Endodermal cell (in vitro differentiated cells): ENCODE data around the gene PAIP2. TPM values are rescaled to one million over a fixed set of nuclear protein-coding genes. Genes with fewer than 3 reads are reported as not detected.
A peak's percentile ranks its signal among the peaks of the same experiment; 100 is the strongest.
"Not testable (repeated sequence)": the region's sequence is repeated elsewhere in the genome, so short reads cannot be mapped to it uniquely, and the experiment has no call there.

Experiments used
- DNase-seq: peaks from one replicate; pipeline ENCODE4 v3.0.0-alpha.2; 2017
- H3K27ac ChIP-seq: 2 replicates; pipeline ENCODE4 v1.5.1; 2013; ENCODE audit warnings: mild to moderate bottlenecking, low read depth, low read length, moderate library complexity
- H3K27me3 ChIP-seq: 2 replicates; pipeline ENCODE4 v1.6.1; 2013; ENCODE audit warnings: mild to moderate bottlenecking, low read length, moderate library complexity; ENCODE audit not compliant: insufficient read depth, control insufficient read depth, poor library complexity, severe bottlenecking
- H3K36me3 ChIP-seq: 2 replicates; pipeline ENCODE4 v1.7.0; 2013; ENCODE audit warnings: mild to moderate bottlenecking, low read length, moderate library complexity; ENCODE audit not compliant: control insufficient read depth, insufficient read depth
- H3K4me1 ChIP-seq: one replicate; pipeline ENCODE4 v1.7.0; 2013; ENCODE audit warnings: low read length; ENCODE audit not compliant: control insufficient read depth, insufficient read depth
- H3K4me3 ChIP-seq: 2 replicates; pipeline ENCODE4 v1.5.1; 2013; ENCODE audit warnings: mild to moderate bottlenecking, low read length, moderate library complexity
- H3K9ac ChIP-seq: 2 replicates; pipeline ENCODE4 v1.6.1; 2013; ENCODE audit warnings: mild to moderate bottlenecking, low read length, moderate library complexity; ENCODE audit not compliant: poor library complexity, severe bottlenecking; ENCODE audit errors: extremely low read depth
- H3K9me3 ChIP-seq: 2 replicates; pipeline ENCODE4 v1.6.1; 2013; ENCODE audit warnings: mild to moderate bottlenecking, low read length, moderate library complexity; ENCODE audit not compliant: control insufficient read depth
- H3K27ac Mint-ChIP-seq: 2 replicates; pipeline ENCODE4 v1.8.0; 2020; ENCODE audit warnings: mixed read lengths
- H3K27me3 Mint-ChIP-seq: 2 replicates; pipeline ENCODE4 v1.8.0; 2021; ENCODE audit warnings: mild to moderate bottlenecking, mixed read lengths; ENCODE audit not compliant: insufficient read depth
- H3K36me3 Mint-ChIP-seq: 2 replicates; pipeline ENCODE4 v1.8.0; 2020; ENCODE audit warnings: low read depth, mixed read lengths
- H3K4me1 Mint-ChIP-seq: 2 replicates; pipeline ENCODE4 v1.8.0; 2020; ENCODE audit warnings: mixed read lengths
- H3K4me3 Mint-ChIP-seq: 2 replicates; pipeline ENCODE4 v1.8.0; 2020; ENCODE audit warnings: mild to moderate bottlenecking, moderate library complexity, mixed read lengths
- H3K9me3 Mint-ChIP-seq: 2 replicates; pipeline ENCODE4 v1.8.0; 2020; ENCODE audit warnings: mild to moderate bottlenecking, mixed read lengths
- CTCF ChIP-seq: fragments of 200-600 bp; sonication (generic); conservative IDR thresholded peaks from 2 replicates; pipeline ENCODE4 v1.5.0; 2021; ENCODE audit warnings: antibody characterized with exemption, mild to moderate bottlenecking
- WGBS, 2 experiments: methylation state at CpG; one replicate each; pipeline versions ENCODE4 v1.1.5 to v1.1.7; 2013; ENCODE audit warnings: missing lambda C conversion rate in 2 of 2, mixed read lengths in 1 of 2; ENCODE audit not compliant: insufficient coverage in 1 of 2, insufficient read length in 1 of 2; 5-methylcytosine and 5-hydroxymethylcytosine counted together
- total RNA-seq, 2 donors: library from RNA; stranded (reverse); fragmentation: NEBNext Ultra II Directional in 1 of 2; extraction: Animal tissue kit (Norgen Biotek cat#: 25700) in 1 of 2; gene quantifications; 2 replicates in 1 of 2; 3 replicates in 1 of 2; pipeline ENCODE4 v1.2.1, GENCODE V29; 2021

Gene PAIP2
- total RNA-seq, 2 donors from 2014 or later = 128 to 142 TPM

- peaks cover 34% of the 10 kb centered on the region for H3K36me3 ChIP-seq
- peaks cover 60% of the 10 kb centered on the region for H3K4me1 Mint-ChIP-seq
- H3K27me3 ChIP-seq = no peaks in the 10 kb centered on the region
- peaks cover 12% of the 10 kb centered on the region for H3K4me1 ChIP-seq
- DNase-seq = no peak
- no peak overlapping the region for H3K4me3 Mint-ChIP-seq
- no peaks in the 10 kb centered on the region for H3K9me3 Mint-ChIP-seq
- H3K36me3 Mint-ChIP-seq = peaks cover 5% of the 10 kb centered on the region
- no peak for TF ChIP-seq CTCF
- peak overlapping the region; percentile 45 for H3K27ac Mint-ChIP-seq
- H3K9me3 ChIP-seq = no peaks in the 10 kb centered on the region
- no peak overlapping the region for H3K27ac ChIP-seq
- no peak overlapping the region for H3K9ac ChIP-seq
- H3K27me3 Mint-ChIP-seq = no peaks in the 10 kb centered on the region
- no peak overlapping the region for H3K4me3 ChIP-seq
Observed at GRCh38 chr5:139308797-139309196, 32.9 kb upstream of the PAIP2 start.

- Mint-ChIP-seq H3K4me1 (peaks cover 55% of the 10 kb centered on the region), H3K27ac (peak overlapping the region; percentile 52)
Observed at GRCh38 chr5:139310715-139311186, 30.9 kb upstream of the PAIP2 start.

DNA sequence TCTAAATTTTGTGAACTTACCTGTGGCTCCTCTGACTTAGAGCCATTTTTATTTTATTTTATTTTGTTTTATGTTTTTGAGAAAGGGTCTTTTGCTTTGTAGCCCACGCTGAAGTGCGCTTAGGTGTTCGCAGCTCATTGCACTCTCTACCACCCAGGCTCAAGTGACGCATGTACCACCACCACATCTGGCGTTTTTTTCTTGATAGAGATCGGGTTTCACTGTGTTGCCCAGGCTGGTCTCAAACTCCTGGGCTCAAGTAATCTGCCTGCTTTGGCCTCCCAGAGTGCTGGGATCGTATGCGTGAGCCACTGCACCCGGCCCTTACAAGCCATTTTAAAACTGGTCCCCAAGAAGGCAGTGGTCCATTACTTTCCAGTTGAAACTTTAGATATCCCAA is 29.6 kb upstream of the PAIP2 start:
- DNase-seq = no peak
- Mint-ChIP-seq H3K27me3 (no peaks in the 10 kb centered on the region), H3K4me1 (peaks cover 46% of the 10 kb centered on the region), H3K27ac (peak overlapping the region; percentile 60), H3K9me3 (no peaks in the 10 kb centered on the region), H3K36me3 (peaks cover 29% of the 10 kb centered on the region), H3K4me3 (no peak overlapping the region)
- no peak overlapping the region for H3K4me3 ChIP-seq
- no peaks in the 10 kb centered on the region for H3K9me3 ChIP-seq
- H3K27me3 ChIP-seq = no peaks in the 10 kb centered on the region
- TF ChIP-seq CTCF = no peak
- peaks cover 64% of the 10 kb centered on the region for H3K36me3 ChIP-seq
- WGBS, 2 experiments = 79 to 83% methylated on average over 8 to 9 of the region's 9 CpGs
- H3K9ac ChIP-seq = no peak overlapping the region
- no peak overlapping the region for H3K27ac ChIP-seq
- peaks cover 10% of the 10 kb centered on the region for H3K4me1 ChIP-seq

More at GRCh38 chr5:139310715-139311186, 30.9 kb upstream of the PAIP2 start:
- H3K4me3 ChIP-seq, H3K27me3 ChIP-seq, H3K27me3 Mint-ChIP-seq, H3K9ac ChIP-seq, H3K9me3 Mint-ChIP-seq, H3K27ac ChIP-seq, DNase-seq, H3K9me3 ChIP-seq, H3K4me1 ChIP-seq, H3K4me3 Mint-ChIP-seq: not testable (repeated sequence)
- H3K36me3 Mint-ChIP-seq = peaks cover 18% of the 10 kb centered on the region
- peaks cover 51% of the 10 kb centered on the region for H3K36me3 ChIP-seq
- 93 to 99% methylated on average over 9 of the region's 9 CpGs for WGBS, 2 experiments

DNA sequence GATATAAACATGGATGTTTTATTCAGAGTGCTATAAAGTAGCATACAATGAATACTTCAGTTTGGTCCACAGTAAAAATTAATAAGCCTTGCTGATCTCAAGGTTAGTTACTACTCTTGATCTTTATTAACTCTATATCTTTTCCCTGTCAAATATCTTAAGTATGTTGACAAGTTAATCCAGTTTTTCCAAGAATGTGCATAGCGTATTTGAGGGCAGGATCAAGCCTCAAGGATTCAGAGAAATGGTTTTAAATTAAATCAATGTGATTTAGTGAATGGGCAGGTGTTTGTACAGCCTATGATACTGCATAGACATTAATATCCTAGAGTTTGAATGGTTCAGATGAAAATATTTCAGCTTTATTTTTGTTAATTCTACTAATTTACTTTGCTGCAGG is 27.4 kb upstream of the PAIP2 start:
- no peaks in the 10 kb centered on the region for H3K27me3 Mint-ChIP-seq
- no peak overlapping the region for H3K9ac ChIP-seq
- H3K36me3 ChIP-seq = peaks cover 67% of the 10 kb centered on the region
- H3K9me3 ChIP-seq = no peaks in the 10 kb centered on the region
- H3K4me1 ChIP-seq = peaks cover 10% of the 10 kb centered on the region
- no peaks in the 10 kb centered on the region for H3K27me3 ChIP-seq
- H3K4me3 Mint-ChIP-seq = no peak overlapping the region
- H3K4me1 Mint-ChIP-seq = peaks cover 28% of the 10 kb centered on the region
- TF ChIP-seq CTCF = no peak
- H3K27ac Mint-ChIP-seq = peak overlapping the region; percentile 5
- H3K9me3 Mint-ChIP-seq = no peaks in the 10 kb centered on the region
- no peak overlapping the region for H3K27ac ChIP-seq
- DNase-seq = no peak
- H3K4me3 ChIP-seq = no peak overlapping the region
- H3K36me3 Mint-ChIP-seq = peaks cover 46% of the 10 kb centered on the region
- 96 to 100% methylated on average over 1 of the region's 1 CpG for WGBS, 2 experiments
